Measurements from ENCODE around the gene TUG1. TPM values are rescaled to one million over a fixed set of nuclear protein-coding genes. Genes with fewer than 3 reads are reported as not detected.
A peak's percentile ranks its signal among the peaks of the same experiment; 100 is the strongest.

TUG1 gene
- total RNA-seq, 2 experiments from 2014 or later, result 85.8 to 86.2 TPM

DNA sequence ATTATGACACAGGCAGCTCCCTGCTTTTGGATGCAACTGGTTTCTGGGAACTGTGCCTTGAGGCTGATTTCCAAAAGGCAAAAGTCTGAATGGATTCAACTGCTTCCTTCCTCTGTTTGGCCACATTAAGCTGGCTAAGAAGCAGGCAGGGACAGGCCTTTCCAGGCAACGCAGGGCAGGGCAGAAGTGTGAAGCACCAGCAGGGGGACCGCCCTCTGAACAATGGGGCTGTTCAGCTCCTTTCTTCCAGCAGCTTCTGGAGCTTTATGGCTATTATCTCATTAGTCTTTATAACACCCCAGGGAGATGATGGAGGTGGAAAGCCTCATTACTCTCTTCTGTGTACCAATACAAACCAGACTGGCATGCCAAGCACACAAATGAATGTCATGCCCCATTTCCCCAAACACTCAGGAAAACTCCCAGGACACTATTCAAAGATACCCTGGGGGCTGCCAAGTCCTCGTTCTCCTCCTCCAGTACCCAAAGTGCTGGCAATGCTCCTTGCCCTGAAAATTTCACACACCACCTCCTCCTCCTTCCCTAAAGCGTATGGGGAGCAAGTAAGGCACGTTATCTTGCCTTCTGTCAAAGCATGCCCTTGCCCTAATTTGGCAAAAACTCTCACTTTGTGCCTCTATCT is 21.8 kb upstream of the TUG1 start:
- H3K36me3 Mint-ChIP-seq (ENCODE audit: low read depth), result peaks cover 70% of the 10 kb centered on the region
- peaks cover 63% of the 10 kb centered on the region for H3K4me1 Mint-ChIP-seq (ENCODE audit: low read depth)
- intact Hi-C loops (cut with DNase I, micrococcal nuclease), result loop anchor here (2.0 to 10.0 kb wide), 3 partner anchors 208 to 285 kb away; no protein-coding TSS in a partner anchor

DNA sequence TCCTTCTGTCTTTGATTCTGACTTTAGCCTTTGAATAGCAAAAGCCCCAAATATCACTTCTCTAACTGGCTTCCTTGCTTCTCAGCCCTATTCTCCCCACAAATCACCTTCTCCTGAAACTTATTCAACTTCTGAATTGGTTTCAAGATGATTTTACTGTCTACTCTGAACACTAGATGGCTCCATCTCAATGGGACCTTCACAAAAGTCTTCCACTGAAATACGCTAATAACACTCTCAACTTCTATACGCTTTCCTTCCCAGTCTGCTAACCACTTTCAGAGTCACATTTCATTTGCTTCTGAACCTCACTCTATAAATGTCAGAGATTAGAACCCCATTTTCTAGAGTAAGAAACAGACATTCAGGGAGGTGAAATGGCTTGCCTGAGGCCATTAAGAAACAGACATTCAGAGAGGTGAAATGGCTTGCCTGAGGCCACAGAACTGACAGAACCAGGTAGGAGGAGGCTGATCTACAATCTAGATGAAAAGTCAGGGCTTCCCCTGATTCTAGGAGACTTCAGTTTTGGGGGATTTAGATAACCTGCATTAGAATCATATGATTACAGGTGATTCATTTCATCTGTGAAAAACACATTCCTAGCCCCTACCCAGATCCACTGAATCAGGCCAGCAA is 21.1 kb upstream of the TUG1 start:
- Mint-ChIP-seq H3K9me3 (no peaks in the 10 kb centered on the region), H3K36me3 (ENCODE audit: low read depth) (peaks cover 77% of the 10 kb centered on the region), H3K27ac (no peak overlapping the region), H3K4me1 (ENCODE audit: low read depth) (peaks cover 65% of the 10 kb centered on the region), H3K27me3 (no peaks in the 10 kb centered on the region), H3K4me3 (no peak overlapping the region)
- ChIA-PET CTCF (interaction anchor here (0.7 to 1.8 kb wide), 3 partner anchors 10 to 137 kb away, joined by 3 to 6 read pairs (median 3); partner anchors contain the start of gene MORC2), POLR2A (interaction anchor here (1.6 kb wide), 1 partner anchor 21 kb away, joined by 12 read pairs; the partner anchor contains the start of genes MORC2 and TUG1)
- peaks cover 59% of the 10 kb centered on the region for H3K36me3 ChIP-seq (ENCODE audit: insufficient read depth, low read length)
- intact Hi-C loops (cut with DNase I, micrococcal nuclease), result loop anchor here (1.0 to 10.0 kb wide), 4 partner anchors 136 to 284 kb away; no protein-coding TSS in a partner anchor
- peaks cover 39% of the 10 kb centered on the region for H3K4me1 ChIP-seq (ENCODE audit: insufficient read depth, low read length)
- H3K27ac ChIP-seq (ENCODE audit: low read depth in 1 of 2, low read length in 2 of 2), result no peak overlapping the region
- H3K9me3 ChIP-seq (ENCODE audit: control insufficient read depth in 1 of 2, insufficient read depth in 1 of 2, low read length in 2 of 2), result no peaks in the 10 kb centered on the region
- TF ChIP-seq CTCF (IDR thresholded peaks at IDR 0.05), result peak; percentile 67
- DNase-seq, result peak in 3 of 14 experiments; percentile 60 to 66 (median 65)
- peak; percentile 49 for ATAC-seq (ENCODE audit: poor library complexity)
- H3K4me3 ChIP-seq (ENCODE audit: low read length), result no peak overlapping the region
- H3K27me3 ChIP-seq (ENCODE audit: control insufficient read depth in 1 of 2, insufficient read depth in 2 of 2, low read length in 2 of 2), result no peaks in the 10 kb centered on the region

More for the DNA sequence above, 21.8 kb upstream of the TUG1 start:
- Histone ChIP-seq H3K4me1 (ENCODE audit: insufficient read depth, low read length) (peaks cover 42% of the 10 kb centered on the region), H3K9me3 (ENCODE audit: control insufficient read depth in 1 of 2, insufficient read depth in 1 of 2, low read length in 2 of 2) (no peaks in the 10 kb centered on the region), H3K4me3 (ENCODE audit: low read length) (no peak overlapping the region), H3K36me3 (ENCODE audit: insufficient read depth, low read length) (peaks cover 58% of the 10 kb centered on the region), H3K27ac (ENCODE audit: low read depth in 1 of 2, low read length in 2 of 2) (no peak overlapping the region), H3K27me3 (ENCODE audit: control insufficient read depth in 1 of 2, insufficient read depth in 2 of 2, low read length in 2 of 2) (no peaks in the 10 kb centered on the region)
- ATAC-seq (ENCODE audit: poor library complexity), result no peak
- ChIA-PET POLR2A (interaction anchor here (1.6 to 2.4 kb wide), 2 partner anchors 21 to 138 kb away, joined by 9 to 12 read pairs; partner anchors contain the start of genes MORC2 and TUG1), CTCF (interaction anchor here (1.8 kb wide), 1 partner anchor 138 kb away, joined by 6 read pairs; no protein-coding TSS in a partner anchor)
- no peak for DNase-seq
- TF ChIP-seq CTCF (IDR thresholded peaks at IDR 0.05), result no peak
- no peaks in the 10 kb centered on the region for H3K9me3 Mint-ChIP-seq
- H3K4me3 Mint-ChIP-seq, result no peak overlapping the region
- H3K27ac Mint-ChIP-seq, result no peak overlapping the region
- no peaks in the 10 kb centered on the region for H3K27me3 Mint-ChIP-seq

DNA sequence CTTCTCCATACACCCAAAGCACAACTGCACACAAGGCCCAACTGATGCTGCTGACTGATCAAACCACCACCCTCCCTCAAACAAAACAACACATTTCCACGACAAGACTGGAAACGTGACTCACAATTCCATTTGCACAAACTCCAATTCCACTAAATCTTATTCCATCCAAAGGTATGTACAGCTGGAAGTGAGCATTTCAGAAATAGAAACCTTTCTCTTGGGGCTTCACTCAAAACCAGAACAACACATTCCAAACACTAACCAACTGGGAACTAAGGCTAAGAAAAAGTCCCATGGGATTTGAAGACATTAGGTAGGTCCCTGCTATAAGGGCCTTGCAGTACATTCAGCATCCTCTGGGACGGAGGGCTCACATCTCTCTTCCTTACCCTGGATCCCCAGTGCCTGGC is 20.1 kb upstream of the TUG1 start:
- no peak overlapping the region for H3K4me3 Mint-ChIP-seq
- peaks cover 61% of the 10 kb centered on the region for H3K36me3 ChIP-seq (ENCODE audit: insufficient read depth, low read length)
- peaks cover 63% of the 10 kb centered on the region for H3K4me1 Mint-ChIP-seq (ENCODE audit: low read depth)
- peaks cover 29% of the 10 kb centered on the region for H3K4me1 ChIP-seq (ENCODE audit: insufficient read depth, low read length)
- no peaks in the 10 kb centered on the region for H3K27me3 Mint-ChIP-seq
- H3K27me3 ChIP-seq (ENCODE audit: control insufficient read depth in 1 of 2, insufficient read depth in 2 of 2, low read length in 2 of 2), result no peaks in the 10 kb centered on the region
- no peak overlapping the region for H3K4me3 ChIP-seq (ENCODE audit: low read length)
- H3K27ac ChIP-seq (ENCODE audit: low read depth in 1 of 2, low read length in 2 of 2), result no peak overlapping the region
- CTCF ChIA-PET, result interaction anchor here (1.0 to 1.5 kb wide), 2 partner anchors 19 to 134 kb away, joined by 3 read pairs; partner anchors contain the start of gene MORC2
- no peak for TF ChIP-seq CTCF (IDR thresholded peaks at IDR 0.05)
- H3K9me3 ChIP-seq (ENCODE audit: control insufficient read depth in 1 of 2, insufficient read depth in 1 of 2, low read length in 2 of 2), result no peaks in the 10 kb centered on the region
- H3K36me3 Mint-ChIP-seq (ENCODE audit: low read depth), result peaks cover 78% of the 10 kb centered on the region
- ATAC-seq (ENCODE audit: poor library complexity), result no peak
- DNase-seq, result no peak
- intact Hi-C loops (cut with DNase I, micrococcal nuclease), result loop anchor here (1.0 to 10.0 kb wide), 3 partner anchors 135 to 283 kb away; no protein-coding TSS in a partner anchor
- no peaks in the 10 kb centered on the region for H3K9me3 Mint-ChIP-seq
- H3K27ac Mint-ChIP-seq, result no peak overlapping the region
- POLR2A ChIA-PET, result interaction anchor here (4.5 kb wide), 1 partner anchor 19 kb away, joined by 35 read pairs; the partner anchor contains the start of genes MORC2 and TUG1

Data from CD4-positive, alpha-beta T cell (primary cell).